Measurements from ENCODE around the gene ACVRL1.

Gene ACVRL1

DNA sequence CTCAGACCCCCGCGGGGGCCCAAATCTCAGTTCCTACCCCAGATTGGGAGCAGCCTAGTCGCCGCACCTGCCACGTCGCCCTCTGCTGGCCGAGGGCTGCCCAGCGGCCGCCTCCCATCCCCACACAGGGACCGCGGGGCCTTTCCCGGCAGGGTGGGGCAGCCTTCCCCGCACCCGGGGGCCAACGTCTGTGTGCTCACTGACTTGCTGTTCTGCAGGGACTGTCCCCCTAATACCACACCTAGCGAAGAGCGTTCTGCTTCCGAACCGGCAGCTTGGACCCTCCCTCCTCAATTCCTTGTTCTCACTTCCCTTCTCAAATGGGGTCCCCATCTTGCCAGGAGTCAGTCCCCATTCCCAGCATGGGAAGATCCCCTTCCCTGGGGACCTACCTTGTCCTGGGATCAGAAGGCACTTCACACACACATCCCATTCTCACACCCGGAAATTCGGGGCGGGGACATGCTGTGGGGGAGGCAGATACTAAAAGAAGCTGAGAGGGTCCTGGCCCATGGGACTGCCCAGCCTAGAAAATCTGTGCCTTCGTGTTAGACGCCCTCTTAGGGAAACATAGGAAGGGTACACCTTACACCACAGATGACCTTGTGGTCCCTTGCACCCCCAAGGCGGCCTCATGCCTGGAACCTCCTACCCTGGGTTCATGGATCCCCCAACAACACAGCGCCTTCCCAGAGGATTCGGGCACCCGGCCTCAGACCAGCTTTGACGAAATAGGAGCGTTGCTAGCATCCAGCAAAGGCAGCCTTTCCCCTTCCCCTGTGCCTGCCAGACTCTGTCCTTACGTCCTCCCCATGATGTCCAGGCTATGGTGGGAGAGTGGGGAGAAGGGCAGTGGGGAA is 16.4 kb downstream of the ACVRL1 start:
- Histone ChIP-seq H3K9ac (ENCODE audit: low read length) (no peak overlapping the region), H3K79me2 (ENCODE audit: low read length) (no peaks in the 10 kb centered on the region), H3K36me3 (replicated peaks; ENCODE audit: insufficient read depth, low read length) (no peaks in the 10 kb centered on the region), H3K4me3 (ENCODE audit: low read length) (peak overlapping the region; percentile 30), H3K27me3 (replicated peaks; ENCODE audit: insufficient read depth, low read length) (no peaks in the 10 kb centered on the region), H4K20me1 (ENCODE audit: insufficient read depth, low read length) (no peaks in the 10 kb centered on the region), H3K4me1 (ENCODE audit: low read length) (peaks cover 5% of the 10 kb centered on the region), H3K4me2 (ENCODE audit: low read depth, low read length) (peak overlapping the region; percentile 67; the same call in 1 of the 2 replicates), H3K9me2 (replicated peaks; ENCODE audit: insufficient read depth, low read length) (no peaks in the 10 kb centered on the region), H3F3A (ENCODE audit: insufficient read depth, low read length) (no peaks in the 10 kb centered on the region), H2AFZ (ENCODE audit: low read length) (peak overlapping the region; percentile 12; the same call in 1 of the 2 replicates), H3K9me3 (replicated peaks; ENCODE audit: insufficient read depth, low read length) (no peaks in the 10 kb centered on the region), H3K27ac (ENCODE audit: low read length) (no peak overlapping the region)
- peak; percentile 26 for DNase-seq
- TF ChIP-seq EZH2phosphoT487 (IDR thresholded peaks at IDR 0.05; ENCODE audit: low read length): no peak
- no peak for TF ChIP-seq EZH2 (optimal IDR thresholded peaks at IDR 0.05; ENCODE audit: low read depth, low read length)
- TF ChIP-seq, protein P1, sequence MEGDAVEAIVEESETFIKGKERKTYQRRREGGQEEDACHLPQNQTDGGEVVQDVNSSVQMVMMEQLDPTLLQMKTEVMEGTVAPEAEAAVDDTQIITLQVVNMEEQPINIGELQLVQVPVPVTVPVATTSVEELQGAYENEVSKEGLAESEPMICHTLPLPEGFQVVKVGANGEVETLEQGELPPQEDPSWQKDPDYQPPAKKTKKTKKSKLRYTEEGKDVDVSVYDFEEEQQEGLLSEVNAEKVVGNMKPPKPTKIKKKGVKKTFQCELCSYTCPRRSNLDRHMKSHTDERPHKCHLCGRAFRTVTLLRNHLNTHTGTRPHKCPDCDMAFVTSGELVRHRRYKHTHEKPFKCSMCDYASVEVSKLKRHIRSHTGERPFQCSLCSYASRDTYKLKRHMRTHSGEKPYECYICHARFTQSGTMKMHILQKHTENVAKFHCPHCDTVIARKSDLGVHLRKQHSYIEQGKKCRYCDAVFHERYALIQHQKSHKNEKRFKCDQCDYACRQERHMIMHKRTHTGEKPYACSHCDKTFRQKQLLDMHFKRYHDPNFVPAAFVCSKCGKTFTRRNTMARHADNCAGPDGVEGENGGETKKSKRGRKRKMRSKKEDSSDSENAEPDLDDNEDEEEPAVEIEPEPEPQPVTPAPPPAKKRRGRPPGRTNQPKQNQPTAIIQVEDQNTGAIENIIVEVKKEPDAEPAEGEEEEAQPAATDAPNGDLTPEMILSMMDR (IDR thresholded peaks at IDR 0.05; ENCODE audit: low read length): peak; percentile 84

DNA sequence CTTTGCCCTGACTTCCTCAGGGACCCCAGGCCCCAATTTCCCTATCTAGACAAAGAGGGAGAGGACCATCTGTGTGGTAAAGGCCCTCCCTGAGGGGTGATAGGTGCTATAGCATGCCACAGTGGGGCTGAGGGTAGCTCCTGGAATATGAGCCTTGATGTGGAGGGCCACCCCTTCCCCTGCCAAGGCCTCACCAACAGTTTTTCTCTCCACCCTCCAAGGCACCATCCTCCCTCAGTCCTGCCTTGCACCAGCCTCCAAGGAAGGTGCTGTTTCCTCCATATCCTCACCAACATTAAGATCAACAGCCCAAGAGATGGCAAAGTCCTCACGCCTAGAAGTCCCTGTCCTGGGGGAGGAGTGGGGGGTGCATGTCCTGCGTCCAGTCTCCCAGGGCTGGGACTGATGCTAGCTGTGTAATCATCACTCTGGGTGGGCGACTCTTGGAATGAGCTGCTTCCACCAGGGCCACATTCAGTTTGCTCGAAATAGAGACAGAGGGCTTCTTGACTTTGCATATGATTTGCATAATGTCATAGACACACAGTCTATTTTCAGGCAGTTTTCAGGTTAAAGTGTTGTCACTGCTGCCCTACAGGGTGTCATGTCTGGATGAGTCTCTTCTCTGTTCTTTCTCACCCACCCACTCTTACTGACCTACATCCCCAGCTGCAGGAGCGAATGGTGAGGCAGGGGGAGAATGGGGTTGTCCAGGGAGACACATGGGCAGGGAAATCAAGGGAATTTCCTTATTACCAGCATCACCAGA is 17.4 kb downstream of the ACVRL1 start:
- no peaks in the 10 kb centered on the region for H3K36me3 ChIP-seq (replicated peaks; ENCODE audit: insufficient read depth, low read length)
- H3K4me3 ChIP-seq (ENCODE audit: low read length): no peak overlapping the region
- no peaks in the 10 kb centered on the region for H4K20me1 ChIP-seq (ENCODE audit: insufficient read depth, low read length)
- peaks cover 5% of the 10 kb centered on the region for H3K4me1 ChIP-seq (ENCODE audit: low read length)
- no peaks in the 10 kb centered on the region for H3F3A ChIP-seq (ENCODE audit: insufficient read depth, low read length)
- no peaks in the 10 kb centered on the region for H3K9me2 ChIP-seq (replicated peaks; ENCODE audit: insufficient read depth, low read length)
- no peaks in the 10 kb centered on the region for H3K79me2 ChIP-seq (ENCODE audit: low read length)
- H3K9me3 ChIP-seq (replicated peaks; ENCODE audit: insufficient read depth, low read length): no peaks in the 10 kb centered on the region
- H2AFZ ChIP-seq (ENCODE audit: low read length): no peak overlapping the region
- H3K27ac ChIP-seq (ENCODE audit: low read length): no peak overlapping the region
- no peaks in the 10 kb centered on the region for H3K27me3 ChIP-seq (replicated peaks; ENCODE audit: insufficient read depth, low read length)
- DNase-seq: no peak
- H3K4me2 ChIP-seq (ENCODE audit: low read depth, low read length): no peak overlapping the region
- no peak overlapping the region for H3K9ac ChIP-seq (ENCODE audit: low read length)
- no peak for TF ChIP-seq EZH2phosphoT487 (IDR thresholded peaks at IDR 0.05; ENCODE audit: low read length)
- no peak for TF ChIP-seq EZH2 (optimal IDR thresholded peaks at IDR 0.05; ENCODE audit: low read depth, low read length)
- TF ChIP-seq, protein P1 (IDR thresholded peaks at IDR 0.05; ENCODE audit: low read length): no peak

DNA sequence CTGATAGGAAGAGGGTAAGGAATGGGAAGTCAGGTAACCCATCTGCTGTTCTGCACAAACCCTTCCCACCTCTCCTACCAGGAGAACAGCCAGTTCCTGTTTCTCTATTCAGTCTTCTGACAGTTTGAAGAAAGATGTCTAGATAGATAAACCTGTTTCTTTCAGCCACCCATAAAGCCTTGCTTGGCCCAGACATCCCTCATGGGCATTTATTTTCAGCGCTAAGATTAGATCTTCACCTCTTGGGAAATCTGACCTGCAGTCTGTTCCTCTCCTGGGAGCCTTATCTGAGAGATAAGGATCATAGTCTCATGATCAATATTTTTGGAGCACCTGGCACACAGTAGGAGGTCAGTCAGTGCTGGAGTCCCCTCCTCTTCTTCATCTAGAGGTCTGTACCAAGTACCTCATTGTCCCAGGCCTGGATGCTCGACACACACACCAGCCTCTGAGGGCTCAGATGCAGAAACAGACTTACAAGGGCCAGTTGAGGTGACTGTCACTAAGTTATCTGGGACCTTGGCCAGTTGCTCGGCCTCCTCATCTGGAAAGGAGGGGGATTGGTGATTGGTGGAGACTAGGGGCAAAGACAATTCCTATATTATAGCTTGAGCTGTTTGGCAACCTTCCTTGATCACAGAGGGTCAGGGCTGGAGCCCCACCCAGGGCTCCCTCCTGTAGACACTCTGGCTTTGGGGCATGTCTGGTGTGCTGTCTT is 18.2 kb downstream of the ACVRL1 start:
- TF ChIP-seq, protein P1 (IDR thresholded peaks at IDR 0.05; ENCODE audit: low read length): no peak
- TF ChIP-seq EZH2phosphoT487 (IDR thresholded peaks at IDR 0.05; ENCODE audit: low read length): no peak
- no peak for TF ChIP-seq EZH2 (optimal IDR thresholded peaks at IDR 0.05; ENCODE audit: low read depth, low read length)
- Histone ChIP-seq H3K9me2 (replicated peaks; ENCODE audit: insufficient read depth, low read length) (no peaks in the 10 kb centered on the region), H3K9me3 (replicated peaks; ENCODE audit: insufficient read depth, low read length) (no peaks in the 10 kb centered on the region), H3K27me3 (replicated peaks; ENCODE audit: insufficient read depth, low read length) (no peaks in the 10 kb centered on the region), H3K36me3 (replicated peaks; ENCODE audit: insufficient read depth, low read length) (no peaks in the 10 kb centered on the region), H2AFZ (ENCODE audit: low read length) (no peak overlapping the region), H3K27ac (ENCODE audit: low read length) (no peak overlapping the region), H3K9ac (ENCODE audit: low read length) (no peak overlapping the region), H3K79me2 (ENCODE audit: low read length) (no peaks in the 10 kb centered on the region), H3K4me3 (ENCODE audit: low read length) (no peak overlapping the region), H3F3A (ENCODE audit: insufficient read depth, low read length) (no peaks in the 10 kb centered on the region), H3K4me1 (ENCODE audit: low read length) (peaks cover 5% of the 10 kb centered on the region), H3K4me2 (ENCODE audit: low read depth, low read length) (no peak overlapping the region), H4K20me1 (ENCODE audit: insufficient read depth, low read length) (no peaks in the 10 kb centered on the region)
- no peak for DNase-seq
